K562 (cell line): ENCODE measurements around the gene AMZ1. TPM values are rescaled to one million over a fixed set of nuclear protein-coding genes. Genes with fewer than 3 reads are reported as not detected.
A peak's percentile ranks its signal among the peaks of the same experiment; 100 is the strongest.

Source experiments
- CSDE1 ChIP-seq, 2 experiments: fragments of 450-650 bp; IDR thresholded peaks; 2 replicates each; pipeline ENCODE4 v1.6.1; 2016; ENCODE audit warnings: mild to moderate bottlenecking in 1 of 2
- CXXC5 ChIP-seq: fragments of 250-450 bp; sonication (Bioruptor Pico); IDR thresholded peaks from 2 replicates; pipeline ENCODE4 v1.8.0; 2022; ENCODE audit warnings: inconsistent platforms, mild to moderate bottlenecking, moderate library complexity
- DIDO1 ChIP-seq: fragments of 450-650 bp; IDR thresholded peaks from 2 replicates; pipeline ENCODE4 v1.6.1; 2016; ENCODE audit warnings: low read depth, missing biosample characterization, missing genetic modification characterization
- EP300 ChIP-seq: IDR thresholded peaks from 2 replicates; pipeline ENCODE4 v1.6.1; 2012; ENCODE audit warnings: low read length, improper control_type of control experiment
- KLF10 ChIP-seq: fragments of 250-450 bp; sonication (Bioruptor Pico); IDR thresholded peaks from 2 replicates; pipeline ENCODE4 v1.6.1; 2021; ENCODE audit warnings: matching md5 sums
- NEUROD1 ChIP-seq: fragments of 150-350 bp; IDR thresholded peaks from 2 replicates; pipeline ENCODE4 v1.6.1; 2014; ENCODE audit warnings: borderline replicate concordance, low read length, low read depth; ENCODE audit not compliant: partially characterized antibody
- ZC3H8 ChIP-seq: fragments of 450-650 bp; IDR thresholded peaks from 2 replicates; pipeline ENCODE4 v1.6.1; 2017
- ZNF134 ChIP-seq: fragments of 250-450 bp; sonication (Bioruptor Pico); conservative IDR thresholded peaks from 2 replicates; pipeline ENCODE4 v1.4.0; 2020
- polyA plus RNA-seq, 8 experiments: library from polyadenylated mRNA; depleted of rRNA in 4 of 8; stranded (reverse) in 5 of 8; unstranded in 3 of 8; fragments of >200 nt; fragmentation: Nextera tagmentation in 2 of 8; fragmentation: Illumina TruSeq in 1 of 8; extraction: Ambion mirVana in 2 of 8; extraction: Trizol in 1 of 8; gene quantifications; 2 replicates each; pipeline versions ENCODE4 v1.2.1 to v1.2.3, GENCODE V29; 2011 to 2014; ENCODE audit warnings: inconsistent platforms in 1 of 8, missing spikeins in 1 of 8
- total RNA-seq, 7 experiments: library from RNA; depleted of rRNA in 6 of 7; stranded (reverse); fragments of >200 nt in 6 of 7; fragmentation: Illumina TruSeq in 2 of 7; extraction: Trizol in 2 of 7; gene quantifications; 2 replicates each; pipeline versions ENCODE4 v1.2.1 to v1.2.3, GENCODE V29; 2011 to 2021; ENCODE audit warnings: low replicate concordance in 1 of 7
- TF ChIP-seq, protein P1 (sequence below): fragments of 450-650 bp; formaldehyde crosslinking; IDR thresholded peaks from 2 replicates; pipeline ENCODE4 v1.4.0; 2020; ENCODE audit warnings: mild to moderate bottlenecking, mixed read lengths
- TF ChIP-seq, protein P2 (sequence below): sonication (generic); formaldehyde crosslinking; IDR thresholded peaks from 2 replicates; pipeline ENCODE4 v1.8.0; 2022; ENCODE audit warnings: missing genetic modification reagents, mild to moderate bottlenecking, borderline replicate concordance
- TF ChIP-seq, protein P3 (sequence below): fragments of 450-650 bp; IDR thresholded peaks from 2 replicates; pipeline ENCODE4 v1.7.0; 2016; ENCODE audit warnings: borderline replicate concordance
- TF ChIP-seq, protein P4 (sequence below): fragments of 450-650 bp; IDR thresholded peaks from 2 replicates; pipeline ENCODE4 v1.6.1; 2017; ENCODE audit warnings: mild to moderate bottlenecking, moderate library complexity

The AMZ1 gene
- total and polyA plus RNA-seq, 9 of the 15 experiments (the other 6 are each of a cell fraction or from before 2014, with no cell fraction given), result not detected

DNA sequence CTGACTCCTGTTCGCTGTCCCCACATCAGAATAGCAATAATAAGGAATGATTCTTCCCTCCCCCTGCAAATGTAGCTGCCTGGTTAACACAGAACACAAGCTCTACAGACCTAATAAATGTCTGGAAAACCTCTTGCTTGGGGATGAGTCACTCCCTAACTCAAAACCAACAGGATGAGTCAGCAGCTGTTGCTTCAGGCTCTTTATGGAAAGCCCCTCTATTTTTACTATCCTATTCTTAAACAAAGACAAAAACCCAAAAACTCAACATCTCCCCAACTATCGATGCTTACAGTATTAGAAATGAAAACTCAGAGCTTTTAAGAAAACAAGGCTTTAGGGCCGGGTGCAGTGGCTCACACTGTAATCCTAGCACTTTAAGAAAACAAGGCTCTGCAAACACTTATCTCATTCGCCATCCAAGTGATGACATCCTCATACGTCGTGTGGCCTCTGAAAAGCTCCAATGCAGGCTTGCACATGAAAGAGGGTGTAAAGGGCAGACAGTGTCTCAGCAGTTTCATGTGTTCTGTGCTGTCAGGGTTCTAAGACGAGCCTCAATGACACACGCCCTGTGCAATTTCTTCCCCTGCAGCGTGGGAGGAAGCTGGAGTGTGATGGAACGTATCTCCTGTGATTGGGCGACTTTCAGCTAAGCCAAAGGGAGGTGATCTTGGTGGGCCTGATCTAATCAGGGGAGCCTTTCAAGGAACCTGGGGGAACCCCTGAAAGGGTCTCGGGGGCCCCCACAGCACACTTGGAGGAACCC is 70.1 kb downstream of the AMZ1 start (continued):
- TF ChIP-seq CSDE1 (IDR thresholded peaks at IDR 0.05) (no peak), ZNF134 (peak; percentile 100), EP300 (peak; percentile 68), ZC3H8 (no peak), KLF10 (no peak), DIDO1 (no peak), NEUROD1 (peak; percentile 12), CXXC5 (peak; percentile 71)
- TF ChIP-seq, protein P1, sequence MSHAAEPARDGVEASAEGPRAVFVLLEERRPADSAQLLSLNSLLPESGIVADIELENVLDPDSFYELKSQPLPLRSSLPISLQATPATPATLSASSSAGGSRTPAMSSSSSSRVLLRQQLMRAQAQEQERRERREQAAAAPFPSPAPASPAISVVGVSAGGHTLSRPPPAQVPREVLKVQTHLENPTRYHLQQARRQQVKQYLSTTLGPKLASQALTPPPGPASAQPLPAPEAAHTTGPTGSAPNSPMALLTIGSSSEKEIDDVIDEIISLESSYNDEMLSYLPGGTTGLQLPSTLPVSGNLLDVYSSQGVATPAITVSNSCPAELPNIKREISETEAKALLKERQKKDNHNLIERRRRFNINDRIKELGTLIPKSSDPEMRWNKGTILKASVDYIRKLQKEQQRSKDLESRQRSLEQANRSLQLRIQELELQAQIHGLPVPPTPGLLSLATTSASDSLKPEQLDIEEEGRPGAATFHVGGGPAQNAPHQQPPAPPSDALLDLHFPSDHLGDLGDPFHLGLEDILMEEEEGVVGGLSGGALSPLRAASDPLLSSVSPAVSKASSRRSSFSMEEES, result no peak
- TF ChIP-seq, protein P2, sequence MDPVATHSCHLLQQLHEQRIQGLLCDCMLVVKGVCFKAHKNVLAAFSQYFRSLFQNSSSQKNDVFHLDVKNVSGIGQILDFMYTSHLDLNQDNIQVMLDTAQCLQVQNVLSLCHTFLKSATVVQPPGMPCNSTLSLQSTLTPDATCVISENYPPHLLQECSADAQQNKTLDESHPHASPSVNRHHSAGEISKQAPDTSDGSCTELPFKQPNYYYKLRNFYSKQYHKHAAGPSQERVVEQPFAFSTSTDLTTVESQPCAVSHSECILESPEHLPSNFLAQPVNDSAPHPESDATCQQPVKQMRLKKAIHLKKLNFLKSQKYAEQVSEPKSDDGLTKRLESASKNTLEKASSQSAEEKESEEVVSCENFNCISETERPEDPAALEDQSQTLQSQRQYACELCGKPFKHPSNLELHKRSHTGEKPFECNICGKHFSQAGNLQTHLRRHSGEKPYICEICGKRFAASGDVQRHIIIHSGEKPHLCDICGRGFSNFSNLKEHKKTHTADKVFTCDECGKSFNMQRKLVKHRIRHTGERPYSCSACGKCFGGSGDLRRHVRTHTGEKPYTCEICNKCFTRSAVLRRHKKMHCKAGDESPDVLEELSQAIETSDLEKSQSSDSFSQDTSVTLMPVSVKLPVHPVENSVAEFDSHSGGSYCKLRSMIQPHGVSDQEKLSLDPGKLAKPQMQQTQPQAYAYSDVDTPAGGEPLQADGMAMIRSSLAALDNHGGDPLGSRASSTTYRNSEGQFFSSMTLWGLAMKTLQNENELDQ, result no peak
- TF ChIP-seq, protein P3, sequence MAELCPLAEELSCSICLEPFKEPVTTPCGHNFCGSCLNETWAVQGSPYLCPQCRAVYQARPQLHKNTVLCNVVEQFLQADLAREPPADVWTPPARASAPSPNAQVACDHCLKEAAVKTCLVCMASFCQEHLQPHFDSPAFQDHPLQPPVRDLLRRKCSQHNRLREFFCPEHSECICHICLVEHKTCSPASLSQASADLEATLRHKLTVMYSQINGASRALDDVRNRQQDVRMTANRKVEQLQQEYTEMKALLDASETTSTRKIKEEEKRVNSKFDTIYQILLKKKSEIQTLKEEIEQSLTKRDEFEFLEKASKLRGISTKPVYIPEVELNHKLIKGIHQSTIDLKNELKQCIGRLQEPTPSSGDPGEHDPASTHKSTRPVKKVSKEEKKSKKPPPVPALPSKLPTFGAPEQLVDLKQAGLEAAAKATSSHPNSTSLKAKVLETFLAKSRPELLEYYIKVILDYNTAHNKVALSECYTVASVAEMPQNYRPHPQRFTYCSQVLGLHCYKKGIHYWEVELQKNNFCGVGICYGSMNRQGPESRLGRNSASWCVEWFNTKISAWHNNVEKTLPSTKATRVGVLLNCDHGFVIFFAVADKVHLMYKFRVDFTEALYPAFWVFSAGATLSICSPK, result no peak
- TF ChIP-seq, protein P4, sequence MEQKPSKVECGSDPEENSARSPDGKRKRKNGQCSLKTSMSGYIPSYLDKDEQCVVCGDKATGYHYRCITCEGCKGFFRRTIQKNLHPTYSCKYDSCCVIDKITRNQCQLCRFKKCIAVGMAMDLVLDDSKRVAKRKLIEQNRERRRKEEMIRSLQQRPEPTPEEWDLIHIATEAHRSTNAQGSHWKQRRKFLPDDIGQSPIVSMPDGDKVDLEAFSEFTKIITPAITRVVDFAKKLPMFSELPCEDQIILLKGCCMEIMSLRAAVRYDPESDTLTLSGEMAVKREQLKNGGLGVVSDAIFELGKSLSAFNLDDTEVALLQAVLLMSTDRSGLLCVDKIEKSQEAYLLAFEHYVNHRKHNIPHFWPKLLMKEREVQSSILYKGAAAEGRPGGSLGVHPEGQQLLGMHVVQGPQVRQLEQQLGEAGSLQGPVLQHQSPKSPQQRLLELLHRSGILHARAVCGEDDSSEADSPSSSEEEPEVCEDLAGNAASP, result no peak
